ENCODE data around the gene CD86.

CD86 gene

GRCh38 chr3:122080207-122080587 is 25.0 kb downstream of the CD86 start:
- Histone ChIP-seq H3K27me3 (ENCODE audit: control insufficient read depth, insufficient read depth, low read length) (no peaks in the 10 kb centered on the region), H3K4me3 (ENCODE audit: low read length) (no peak overlapping the region), H3K9me3 (ENCODE audit: control insufficient read depth, low read length) (no peaks in the 10 kb centered on the region), H3K36me3 (ENCODE audit: control insufficient read depth, insufficient read depth, low read length) (no peaks in the 10 kb centered on the region), H3K9ac (ENCODE audit: low read length) (no peak overlapping the region), H3K4me1 (ENCODE audit: control insufficient read depth, insufficient read depth, low read length) (no peaks in the 10 kb centered on the region)

- Histone ChIP-seq H3K9me3 (ENCODE audit: control insufficient read depth, low read length) (no peaks in the 10 kb centered on the region), H3K27me3 (ENCODE audit: control insufficient read depth, insufficient read depth, low read length) (no peaks in the 10 kb centered on the region), H3K36me3 (ENCODE audit: control insufficient read depth, insufficient read depth, low read length) (no peaks in the 10 kb centered on the region), H3K9ac (ENCODE audit: low read length) (no peak overlapping the region), H3K4me1 (ENCODE audit: control insufficient read depth, insufficient read depth, low read length) (no peaks in the 10 kb centered on the region), H3K4me3 (ENCODE audit: low read length) (no peak overlapping the region)
Observed at GRCh38 chr3:122081543-122082247, 26.5 kb downstream of the CD86 start.

- no peak overlapping the region for H3K4me3 ChIP-seq (ENCODE audit: low read length)
- H3K27me3 ChIP-seq (ENCODE audit: control insufficient read depth, insufficient read depth, low read length) = no peaks in the 10 kb centered on the region
- H3K9ac ChIP-seq (ENCODE audit: low read length) = no peak overlapping the region
- H3K9me3 ChIP-seq (ENCODE audit: control insufficient read depth, low read length) = no peaks in the 10 kb centered on the region
- no peaks in the 10 kb centered on the region for H3K36me3 ChIP-seq (ENCODE audit: control insufficient read depth, insufficient read depth, low read length)
- H3K4me1 ChIP-seq (ENCODE audit: control insufficient read depth, insufficient read depth, low read length) = no peaks in the 10 kb centered on the region
Observed at GRCh38 chr3:122082357-122082756, 27.2 kb downstream of the CD86 start.

GRCh38 chr3:122084799-122085198 is 29.6 kb downstream of the CD86 start:
- Histone ChIP-seq H3K9me3 (ENCODE audit: control insufficient read depth, low read length) (no peaks in the 10 kb centered on the region), H3K27me3 (ENCODE audit: control insufficient read depth, insufficient read depth, low read length) (no peaks in the 10 kb centered on the region), H3K4me3 (ENCODE audit: low read length) (no peak overlapping the region), H3K36me3 (ENCODE audit: control insufficient read depth, insufficient read depth, low read length) (no peaks in the 10 kb centered on the region), H3K9ac (ENCODE audit: low read length) (no peak overlapping the region), H3K4me1 (ENCODE audit: control insufficient read depth, insufficient read depth, low read length) (no peaks in the 10 kb centered on the region)

GRCh38 chr3:122085673-122086072 is 30.5 kb downstream of the CD86 start:
- H3K27me3 ChIP-seq (ENCODE audit: control insufficient read depth, insufficient read depth, low read length) = no peaks in the 10 kb centered on the region
- H3K4me1 ChIP-seq (ENCODE audit: control insufficient read depth, insufficient read depth, low read length) = no peaks in the 10 kb centered on the region
- H3K36me3 ChIP-seq (ENCODE audit: control insufficient read depth, insufficient read depth, low read length) = no peaks in the 10 kb centered on the region
- no peak overlapping the region for H3K4me3 ChIP-seq (ENCODE audit: low read length)
- no peak overlapping the region for H3K9ac ChIP-seq (ENCODE audit: low read length)
- no peaks in the 10 kb centered on the region for H3K9me3 ChIP-seq (ENCODE audit: control insufficient read depth, low read length)

- no peaks in the 10 kb centered on the region for H3K4me1 ChIP-seq (ENCODE audit: control insufficient read depth, insufficient read depth, low read length)
- no peaks in the 10 kb centered on the region for H3K36me3 ChIP-seq (ENCODE audit: control insufficient read depth, insufficient read depth, low read length)
- H3K9me3 ChIP-seq (ENCODE audit: control insufficient read depth, low read length) = no peaks in the 10 kb centered on the region
- H3K27me3 ChIP-seq (ENCODE audit: control insufficient read depth, insufficient read depth, low read length) = no peaks in the 10 kb centered on the region
- H3K4me3 ChIP-seq (ENCODE audit: low read length) = no peak overlapping the region
- H3K9ac ChIP-seq (ENCODE audit: low read length) = no peak overlapping the region
Observed at GRCh38 chr3:122088531-122088930, 33.4 kb downstream of the CD86 start.

- Histone ChIP-seq H3K27me3 (ENCODE audit: control insufficient read depth, insufficient read depth, low read length) (no peaks in the 10 kb centered on the region), H3K36me3 (ENCODE audit: control insufficient read depth, insufficient read depth, low read length) (no peaks in the 10 kb centered on the region), H3K4me3 (ENCODE audit: low read length) (no peak overlapping the region), H3K4me1 (ENCODE audit: control insufficient read depth, insufficient read depth, low read length) (no peaks in the 10 kb centered on the region), H3K9ac (ENCODE audit: low read length) (no peak overlapping the region), H3K9me3 (ENCODE audit: control insufficient read depth, low read length) (no peaks in the 10 kb centered on the region)
Observed at GRCh38 chr3:122091602-122092295, 36.6 kb downstream of the CD86 start.

GRCh38 chr3:122092460-122093165 is 37.5 kb downstream of the CD86 start:
- no peak overlapping the region for H3K9ac ChIP-seq (ENCODE audit: low read length)
- H3K9me3 ChIP-seq (ENCODE audit: control insufficient read depth, low read length) = no peaks in the 10 kb centered on the region
- H3K27me3 ChIP-seq (ENCODE audit: control insufficient read depth, insufficient read depth, low read length) = no peaks in the 10 kb centered on the region
- no peaks in the 10 kb centered on the region for H3K4me1 ChIP-seq (ENCODE audit: control insufficient read depth, insufficient read depth, low read length)
- H3K4me3 ChIP-seq (ENCODE audit: low read length) = no peak overlapping the region
- no peaks in the 10 kb centered on the region for H3K36me3 ChIP-seq (ENCODE audit: control insufficient read depth, insufficient read depth, low read length)

- H3K9ac ChIP-seq (ENCODE audit: low read length) = no peak overlapping the region
- H3K9me3 ChIP-seq (ENCODE audit: control insufficient read depth, low read length) = no peaks in the 10 kb centered on the region
- no peaks in the 10 kb centered on the region for H3K27me3 ChIP-seq (ENCODE audit: control insufficient read depth, insufficient read depth, low read length)
- no peaks in the 10 kb centered on the region for H3K36me3 ChIP-seq (ENCODE audit: control insufficient read depth, insufficient read depth, low read length)
- H3K4me3 ChIP-seq (ENCODE audit: low read length) = no peak overlapping the region
- no peaks in the 10 kb centered on the region for H3K4me1 ChIP-seq (ENCODE audit: control insufficient read depth, insufficient read depth, low read length)
Observed at GRCh38 chr3:122094125-122094524, 39.0 kb downstream of the CD86 start.

GRCh38 chr3:122094693-122095092 is 39.5 kb downstream of the CD86 start:
- H3K9me3 ChIP-seq (ENCODE audit: control insufficient read depth, low read length) = no peaks in the 10 kb centered on the region
- no peaks in the 10 kb centered on the region for H3K4me1 ChIP-seq (ENCODE audit: control insufficient read depth, insufficient read depth, low read length)
- H3K4me3 ChIP-seq (ENCODE audit: low read length) = no peak overlapping the region
- no peak overlapping the region for H3K9ac ChIP-seq (ENCODE audit: low read length)
- no peaks in the 10 kb centered on the region for H3K36me3 ChIP-seq (ENCODE audit: control insufficient read depth, insufficient read depth, low read length)
- H3K27me3 ChIP-seq (ENCODE audit: control insufficient read depth, insufficient read depth, low read length) = no peaks in the 10 kb centered on the region

- no peaks in the 10 kb centered on the region for H3K9me3 ChIP-seq (ENCODE audit: control insufficient read depth, low read length)
- no peak overlapping the region for H3K9ac ChIP-seq (ENCODE audit: low read length)
- no peaks in the 10 kb centered on the region for H3K36me3 ChIP-seq (ENCODE audit: control insufficient read depth, insufficient read depth, low read length)
- H3K4me3 ChIP-seq (ENCODE audit: low read length) = no peak overlapping the region
- no peaks in the 10 kb centered on the region for H3K27me3 ChIP-seq (ENCODE audit: control insufficient read depth, insufficient read depth, low read length)
- H3K4me1 ChIP-seq (ENCODE audit: control insufficient read depth, insufficient read depth, low read length) = no peaks in the 10 kb centered on the region
Observed at GRCh38 chr3:122097141-122097540, 42.0 kb downstream of the CD86 start.

GRCh38 chr3:122098611-122099010 is 43.4 kb downstream of the CD86 start:
- no peaks in the 10 kb centered on the region for H3K4me1 ChIP-seq (ENCODE audit: control insufficient read depth, insufficient read depth, low read length)
- no peak overlapping the region for H3K4me3 ChIP-seq (ENCODE audit: low read length)
- H3K27me3 ChIP-seq (ENCODE audit: control insufficient read depth, insufficient read depth, low read length) = no peaks in the 10 kb centered on the region
- no peaks in the 10 kb centered on the region for H3K9me3 ChIP-seq (ENCODE audit: control insufficient read depth, low read length)
- H3K9ac ChIP-seq (ENCODE audit: low read length) = no peak overlapping the region
- H3K36me3 ChIP-seq (ENCODE audit: control insufficient read depth, insufficient read depth, low read length) = no peaks in the 10 kb centered on the region

Data from mucosa of stomach (tissue), 1 donor.